CD4-positive, alpha-beta T cell treated with Interleukin-12 subunit alpha and Interleukin-12 subunit beta, for 1 hour (primary cell): ENCODE data around the gene LRMDA.
"Not testable (repeated sequence)": the region's sequence is repeated elsewhere in the genome, so short reads cannot be mapped to it uniquely, and the experiment has no call there.

ENCODE experiments used
- DNase-seq: peaks from one replicate; pipeline ENCODE4 v3.0.0-alpha.2; 2020

The LRMDA gene

GRCh38 chr10:76115471-76116155 is 684.2 kb downstream of the LRMDA start:
- no peak for DNase-seq

GRCh38 chr10:76116523-76116922 is 685.1 kb downstream of the LRMDA start:
- no peak for DNase-seq

GRCh38 chr10:76117949-76118348 is 686.5 kb downstream of the LRMDA start:
- DNase-seq = no peak

- no peak for DNase-seq
Observed at GRCh38 chr10:76119036-76119435, 687.6 kb downstream of the LRMDA start.

- DNase-seq = no peak
Observed at GRCh38 chr10:76119515-76119914, 688.1 kb downstream of the LRMDA start.

- DNase-seq = no peak
Observed at GRCh38 chr10:76122056-76122455, 690.6 kb downstream of the LRMDA start.

GRCh38 chr10:76124280-76124679 is 692.9 kb downstream of the LRMDA start:
- DNase-seq = no peak

- DNase-seq = no peak
Observed at GRCh38 chr10:76125900-76126299, 694.5 kb downstream of the LRMDA start.

- DNase-seq = no peak
Observed at GRCh38 chr10:76126607-76127527, 695.4 kb downstream of the LRMDA start.

GRCh38 chr10:76127984-76128589 is 696.7 kb downstream of the LRMDA start:
- no peak for DNase-seq

- no peak for DNase-seq
Observed at GRCh38 chr10:76129213-76129612, 697.8 kb downstream of the LRMDA start.

- no peak for DNase-seq
Observed at GRCh38 chr10:76130892-76131291, 699.5 kb downstream of the LRMDA start.

GRCh38 chr10:76133597-76134255 is 702.3 kb downstream of the LRMDA start:
- DNase-seq = no peak

GRCh38 chr10:76136961-76137360 is 705.5 kb downstream of the LRMDA start:
- no peak for DNase-seq

GRCh38 chr10:76138286-76138685 is 706.9 kb downstream of the LRMDA start:
- DNase-seq = no peak

- DNase-seq = no peak
Observed at GRCh38 chr10:76138906-76139305, 707.5 kb downstream of the LRMDA start.

- DNase-seq = no peak
Observed at GRCh38 chr10:76139431-76139830, 708.0 kb downstream of the LRMDA start.

GRCh38 chr10:76141376-76141775 is 710.0 kb downstream of the LRMDA start:
- DNase-seq = no peak

GRCh38 chr10:76148217-76148616 is 716.8 kb downstream of the LRMDA start:
- DNase-seq = not testable (repeated sequence)

- no peak for DNase-seq
Observed at GRCh38 chr10:76149182-76149581, 717.8 kb downstream of the LRMDA start.

GRCh38 chr10:76149602-76150138 is 718.2 kb downstream of the LRMDA start:
- no peak for DNase-seq

GRCh38 chr10:76150139-76150875 is 718.9 kb downstream of the LRMDA start:
- no peak for DNase-seq
